ENCODE results near the gene TUBG1.

TUBG1 gene

DNA sequence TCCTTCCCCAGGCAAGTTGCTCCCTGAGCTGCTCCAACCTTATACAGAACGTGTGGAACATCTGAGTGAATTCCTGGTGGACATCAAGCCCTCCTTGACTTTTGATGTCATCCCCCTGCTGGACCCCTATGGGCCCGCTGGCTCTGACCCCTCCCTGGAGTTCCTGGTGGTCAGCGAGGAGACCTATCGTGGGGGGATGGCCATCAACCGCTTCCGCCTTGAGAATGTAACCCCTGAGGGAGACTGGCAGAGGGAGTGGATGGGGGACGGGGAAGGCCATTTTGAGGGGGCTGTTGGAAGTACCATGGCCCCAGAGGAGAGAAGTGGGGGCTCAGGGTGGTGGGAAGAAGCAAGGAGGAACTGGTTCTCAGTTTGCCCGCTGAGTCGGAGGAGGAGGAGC lies 45.5 kb upstream of the TUBG1 start:
- TF ChIP-seq CTCF (IDR thresholded peaks at IDR 0.05; ENCODE audit: insufficient read depth, low read depth, low read length, missing control alignments) = no peak
- no peak for DNase-seq (ENCODE audit: low read depth)
- H3K4me3 ChIP-seq (ENCODE audit: low read depth, low read length) = no peak overlapping the region; the same call in 1 of the 2 replicates

- no peak overlapping the region for H3K4me3 ChIP-seq (ENCODE audit: low read depth, low read length)
- DNase-seq (ENCODE audit: low read depth) = no peak
- TF ChIP-seq CTCF (IDR thresholded peaks at IDR 0.05; ENCODE audit: insufficient read depth, low read depth, low read length, missing control alignments) = no peak
Measured at GRCh38 chr17:42564815-42565522, 44.5 kb upstream of the TUBG1 start.

DNA sequence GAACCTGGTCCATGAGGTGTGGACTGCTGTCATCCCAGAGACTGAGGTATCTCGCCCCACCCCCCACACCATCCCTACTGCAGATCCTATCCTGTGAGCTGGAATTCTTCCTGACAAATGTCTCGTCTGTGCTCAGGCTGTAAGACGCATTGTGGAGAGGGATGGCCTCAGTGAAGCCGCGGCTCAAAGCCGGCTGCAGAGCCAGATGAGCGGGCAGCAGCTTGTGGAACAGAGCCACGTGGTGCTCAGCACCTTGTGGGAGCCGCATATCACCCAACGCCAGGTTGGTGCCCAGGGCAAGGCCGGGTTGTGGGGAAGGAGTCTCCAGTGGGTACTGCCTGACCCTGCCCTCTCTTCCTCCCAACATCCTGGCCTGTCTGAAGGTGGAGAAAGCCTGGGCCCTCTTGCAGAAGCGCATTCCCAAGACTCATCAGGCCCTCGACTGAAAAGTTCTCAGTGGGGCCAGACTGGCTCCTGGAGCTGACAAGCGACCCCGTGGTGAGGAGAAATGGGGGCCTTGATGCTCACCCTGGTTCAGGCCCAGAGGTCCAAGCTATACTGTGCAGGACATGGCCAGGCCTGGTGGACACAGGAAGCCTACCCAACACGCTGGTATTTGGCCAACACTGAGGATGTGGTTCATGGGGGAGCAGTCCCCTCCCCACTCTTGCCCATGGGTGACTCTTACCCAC lies 43.8 kb upstream of the TUBG1 start:
- H3K4me3 ChIP-seq (ENCODE audit: low read depth, low read length) = no peak overlapping the region
- no peak for TF ChIP-seq CTCF (IDR thresholded peaks at IDR 0.05; ENCODE audit: insufficient read depth, low read depth, low read length, missing control alignments)
- DNase-seq (ENCODE audit: low read depth) = no peak

- DNase-seq (ENCODE audit: low read depth) = no peak
- no peak for TF ChIP-seq CTCF (IDR thresholded peaks at IDR 0.05; ENCODE audit: insufficient read depth, low read depth, low read length, missing control alignments)
- H3K4me3 ChIP-seq (ENCODE audit: low read depth, low read length) = peak overlapping the region; percentile 87
Measured at GRCh38 chr17:42566215-42566882, 43.1 kb upstream of the TUBG1 start.

GRCh38 chr17:42566883-42567573 lies 42.5 kb upstream of the TUBG1 start, which contains the start of gene MLX:
MLX (plus strand) TSS chr17:42567100; CDS start chr17:42567125, 25 bp downstream.
- peak; percentile 96 for DNase-seq (ENCODE audit: low read depth)
- peak; percentile 6 for TF ChIP-seq CTCF (IDR thresholded peaks at IDR 0.05; ENCODE audit: insufficient read depth, low read depth, low read length, missing control alignments)
- peak within 1 kb of the TSS; percentile 87 for H3K4me3 ChIP-seq (ENCODE audit: low read depth, low read length)

DNA sequence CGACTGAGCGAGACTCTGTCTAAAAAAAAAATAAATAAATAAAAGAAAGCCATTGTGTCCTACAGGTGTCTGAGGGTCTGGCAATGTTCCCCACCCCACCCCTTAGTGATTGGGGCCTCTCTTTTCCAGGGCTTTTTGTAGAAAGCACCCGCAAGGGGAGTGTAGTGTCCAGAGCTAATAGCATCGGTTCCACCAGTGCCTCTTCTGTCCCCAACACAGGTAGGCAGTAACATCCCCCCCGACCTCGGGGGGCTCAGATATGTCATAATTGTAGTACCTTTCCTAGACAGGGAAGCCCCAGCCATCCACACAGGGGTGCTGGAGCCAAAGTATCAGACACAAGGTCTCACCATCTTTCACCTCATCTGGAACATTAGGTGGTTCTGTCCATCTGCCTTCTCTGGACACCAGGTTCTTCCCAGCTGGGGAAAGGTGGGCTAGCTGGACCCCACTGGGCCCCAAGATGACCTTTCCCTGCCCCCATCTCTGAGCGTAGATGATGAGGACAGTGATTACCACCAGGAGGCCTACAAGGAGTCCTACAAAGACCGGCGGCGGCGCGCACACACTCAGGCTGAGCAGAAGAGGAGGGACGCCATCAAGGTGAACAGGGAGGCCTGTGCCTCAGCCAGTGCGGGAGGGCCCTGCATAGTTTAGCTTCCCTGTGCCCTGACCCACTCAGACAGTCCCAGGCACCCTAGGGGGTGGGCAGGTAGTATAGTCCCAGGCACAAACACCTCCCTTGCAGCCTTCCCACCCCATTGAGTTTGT lies 41.0 kb upstream of the TUBG1 start:
- no peak for TF ChIP-seq CTCF (IDR thresholded peaks at IDR 0.05; ENCODE audit: insufficient read depth, low read depth, low read length, missing control alignments)
- H3K4me3 ChIP-seq (ENCODE audit: low read depth, low read length) = no peak overlapping the region; the same call in 1 of the 2 replicates

More for the DNA sequence above, 41.0 kb upstream of the TUBG1 start:
- no peak for DNase-seq (ENCODE audit: low read depth)
